ENCODE results near the gene COX7B2.

The COX7B2 gene

GRCh38 chr4:46844325-46844917 is 64.6 kb downstream of the COX7B2 start:
- Mint-ChIP-seq H3K27ac (no peak overlapping the region), H3K4me1 (no peaks in the 10 kb centered on the region), H3K36me3 (no peaks in the 10 kb centered on the region), H3K27me3 (no peaks in the 10 kb centered on the region), H3K9me3 (no peaks in the 10 kb centered on the region), H3K4me3 (no peak overlapping the region)
- DNase-seq: peak; percentile 56
- CTCF ChIA-PET: interaction anchor here (0.7 to 1.3 kb wide), 5 partner anchors 8 to 539 kb away, joined by 3 to 7 read pairs (median 3); no protein-coding TSS in a partner anchor

- CTCF ChIA-PET: no interaction called here
- no peak for DNase-seq
- Mint-ChIP-seq H3K27me3 (no peaks in the 10 kb centered on the region), H3K4me1 (no peaks in the 10 kb centered on the region), H3K36me3 (no peaks in the 10 kb centered on the region), H3K27ac (no peak overlapping the region), H3K4me3 (no peak overlapping the region), H3K9me3 (no peaks in the 10 kb centered on the region)
These were observed 69.9 kb downstream of the COX7B2 start for GRCh38 chr4:46839128-46839527.

GRCh38 chr4:46837639-46838038 is 71.4 kb downstream of the COX7B2 start:
- no peak for DNase-seq
- Mint-ChIP-seq H3K4me3 (no peak overlapping the region), H3K36me3 (no peaks in the 10 kb centered on the region), H3K27me3 (no peaks in the 10 kb centered on the region), H3K4me1 (no peaks in the 10 kb centered on the region), H3K27ac (no peak overlapping the region), H3K9me3 (no peaks in the 10 kb centered on the region)
- CTCF ChIA-PET: no interaction called here

GRCh38 chr4:46836584-46836983 is 72.5 kb downstream of the COX7B2 start:
- Mint-ChIP-seq H3K4me1 (no peaks in the 10 kb centered on the region), H3K27ac (no peak overlapping the region), H3K36me3 (no peaks in the 10 kb centered on the region), H3K4me3 (no peak overlapping the region), H3K9me3 (peaks cover 6% of the 10 kb centered on the region), H3K27me3 (no peaks in the 10 kb centered on the region)
- CTCF ChIA-PET: no interaction called here
- no peak for DNase-seq

GRCh38 chr4:46830971-46831454 is 78.0 kb downstream of the COX7B2 start:
- CTCF ChIA-PET: no interaction called here
- Mint-ChIP-seq H3K27ac (no peak overlapping the region), H3K4me3 (no peak overlapping the region), H3K27me3 (no peaks in the 10 kb centered on the region), H3K9me3 (peaks cover 8% of the 10 kb centered on the region), H3K36me3 (no peaks in the 10 kb centered on the region), H3K4me1 (no peaks in the 10 kb centered on the region)
- no peak for DNase-seq

- Mint-ChIP-seq H3K27ac (no peak overlapping the region), H3K36me3 (no peaks in the 10 kb centered on the region), H3K9me3 (no peaks in the 10 kb centered on the region), H3K4me1 (no peaks in the 10 kb centered on the region), H3K27me3 (no peaks in the 10 kb centered on the region), H3K4me3 (no peak overlapping the region)
- CTCF ChIA-PET: no interaction called here
- no peak for DNase-seq
These were observed 88.9 kb downstream of the COX7B2 start for GRCh38 chr4:46820154-46820553.

GRCh38 chr4:46819095-46819494 is 90.0 kb downstream of the COX7B2 start:
- Mint-ChIP-seq H3K36me3 (no peaks in the 10 kb centered on the region), H3K27me3 (no peaks in the 10 kb centered on the region), H3K9me3 (no peaks in the 10 kb centered on the region), H3K27ac (no peak overlapping the region), H3K4me3 (no peak overlapping the region), H3K4me1 (no peaks in the 10 kb centered on the region)
- CTCF ChIA-PET: no interaction called here
- no peak for DNase-seq

GRCh38 chr4:46818604-46819003 is 90.4 kb downstream of the COX7B2 start:
- Mint-ChIP-seq H3K27me3 (no peaks in the 10 kb centered on the region), H3K4me3 (no peak overlapping the region), H3K9me3 (no peaks in the 10 kb centered on the region), H3K4me1 (no peaks in the 10 kb centered on the region), H3K27ac (no peak overlapping the region), H3K36me3 (no peaks in the 10 kb centered on the region)
- DNase-seq: no peak
- CTCF ChIA-PET: no interaction called here

GRCh38 chr4:46817806-46818205 is 91.2 kb downstream of the COX7B2 start:
- H3K4me1 Mint-ChIP-seq: no peaks in the 10 kb centered on the region
- H3K9me3 Mint-ChIP-seq: no peaks in the 10 kb centered on the region
- no peak for DNase-seq
- no peak overlapping the region for H3K27ac Mint-ChIP-seq
- H3K36me3 Mint-ChIP-seq: no peaks in the 10 kb centered on the region
- CTCF ChIA-PET: no interaction called here
- no peak overlapping the region for H3K4me3 Mint-ChIP-seq
- no peaks in the 10 kb centered on the region for H3K27me3 Mint-ChIP-seq

GRCh38 chr4:46804781-46805413 is 104.1 kb downstream of the COX7B2 start:
- DNase-seq: no peak
- H3K9me3 Mint-ChIP-seq: no peaks in the 10 kb centered on the region
- H3K36me3 Mint-ChIP-seq: no peaks in the 10 kb centered on the region
- no peak overlapping the region for H3K27ac Mint-ChIP-seq
- CTCF ChIA-PET: no interaction called here
- H3K27me3 Mint-ChIP-seq: no peaks in the 10 kb centered on the region
- H3K4me1 Mint-ChIP-seq: no peaks in the 10 kb centered on the region
- H3K4me3 Mint-ChIP-seq: no peak overlapping the region

GRCh38 chr4:46793036-46793435 is 116.0 kb downstream of the COX7B2 start:
- H3K36me3 Mint-ChIP-seq: no peaks in the 10 kb centered on the region
- CTCF ChIA-PET: no interaction called here
- H3K4me1 Mint-ChIP-seq: no peaks in the 10 kb centered on the region
- H3K27ac Mint-ChIP-seq: no peak overlapping the region
- peaks cover 1% of the 10 kb centered on the region for H3K9me3 Mint-ChIP-seq
- no peak for DNase-seq
- H3K4me3 Mint-ChIP-seq: no peak overlapping the region
- H3K27me3 Mint-ChIP-seq: no peaks in the 10 kb centered on the region

GRCh38 chr4:46781434-46782092 is 127.5 kb downstream of the COX7B2 start:
- H3K9me3 Mint-ChIP-seq: peaks cover 3% of the 10 kb centered on the region
- CTCF ChIA-PET: no interaction called here
- DNase-seq: no peak
- H3K27me3 Mint-ChIP-seq: no peaks in the 10 kb centered on the region
- no peaks in the 10 kb centered on the region for H3K36me3 Mint-ChIP-seq
- no peaks in the 10 kb centered on the region for H3K4me1 Mint-ChIP-seq
- H3K27ac Mint-ChIP-seq: no peak overlapping the region
- H3K4me3 Mint-ChIP-seq: no peak overlapping the region

GRCh38 chr4:46765465-46765864 is 143.6 kb downstream of the COX7B2 start:
- Mint-ChIP-seq H3K27ac (no peak overlapping the region), H3K36me3 (no peaks in the 10 kb centered on the region), H3K27me3 (no peaks in the 10 kb centered on the region), H3K9me3 (no peaks in the 10 kb centered on the region), H3K4me1 (no peaks in the 10 kb centered on the region), H3K4me3 (no peak overlapping the region)
- CTCF ChIA-PET: no interaction called here
- DNase-seq: no peak

GRCh38 chr4:46730075-46730474 is 179.0 kb downstream of the COX7B2 start:
- Mint-ChIP-seq H3K9me3 (peaks cover 8% of the 10 kb centered on the region), H3K4me1 (no peaks in the 10 kb centered on the region), H3K4me3 (no peak overlapping the region), H3K36me3 (no peaks in the 10 kb centered on the region), H3K27me3 (no peaks in the 10 kb centered on the region), H3K27ac (no peak overlapping the region)
- CTCF ChIA-PET: no interaction called here
- no peak for DNase-seq

- Mint-ChIP-seq H3K36me3 (no peaks in the 10 kb centered on the region), H3K9me3 (peaks cover 1% of the 10 kb centered on the region), H3K27me3 (no peaks in the 10 kb centered on the region), H3K4me3 (no peak overlapping the region), H3K4me1 (no peaks in the 10 kb centered on the region), H3K27ac (no peak overlapping the region)
- CTCF ChIA-PET: no interaction called here
- DNase-seq: no peak
These were observed 189.0 kb downstream of the COX7B2 start for GRCh38 chr4:46720055-46720454.

Data from activated naive CD4-positive, alpha-beta T cell treated with anti-CD3 and anti-CD28 coated beads, Interleukin-2, amount 10 ng/mL, durations not matched to agents 7 days and 5 days (primary cell).